Smooth muscle cell (in vitro differentiated cells): ENCODE data around the gene KIF16B. TPM values are rescaled to one million over a fixed set of nuclear protein-coding genes. Genes with fewer than 3 reads are reported as not detected.
"Not testable (repeated sequence)": the region's sequence is repeated elsewhere in the genome, so short reads cannot be mapped to it uniquely, and the experiment has no call there.

Experiments used
- DNase-seq: peaks from one replicate; lab custom pipeline; 2025; ENCODE audit not compliant: unreplicated experiment; lab: John Stamatoyannopoulos, UW
- H2AFZ ChIP-seq: fragments of 200-600 bp; sonication (generic); 2 replicates; pipeline ENCODE4 v1.6.0; 2016; ENCODE audit warnings: antibody characterized with exemption, low read depth, mild to moderate bottlenecking
- H3F3A ChIP-seq: fragments of 200-600 bp; sonication (generic); 2 replicates; pipeline ENCODE4 v1.6.0; 2017; ENCODE audit warnings: antibody characterized with exemption, low read depth
- H3K27ac ChIP-seq: fragments of 200-600 bp; sonication (generic); 2 replicates; pipeline ENCODE4 v1.5.1; 2016; ENCODE audit warnings: low read depth, mild to moderate bottlenecking
- H3K27me3 ChIP-seq: fragments of 200-600 bp; sonication (generic); 2 replicates; pipeline ENCODE4 v1.6.1; 2016; ENCODE audit warnings: low read depth, mild to moderate bottlenecking
- H3K36me3 ChIP-seq: fragments of 200-600 bp; sonication (generic); 2 replicates; pipeline ENCODE4 v1.5.1; 2016; ENCODE audit warnings: low read depth
- H3K4me1 ChIP-seq: fragments of 200-600 bp; sonication (generic); 2 replicates; pipeline ENCODE4 v1.5.1; 2016; ENCODE audit warnings: low read depth
- H3K4me2 ChIP-seq: fragments of 200-600 bp; sonication (generic); 2 replicates; pipeline ENCODE4 v1.6.0; 2016; ENCODE audit warnings: mild to moderate bottlenecking
- H3K4me3 ChIP-seq: fragments of 200-600 bp; sonication (generic); 2 replicates; pipeline ENCODE4 v1.5.1; 2016; ENCODE audit warnings: mild to moderate bottlenecking
- H3K79me2 ChIP-seq: fragments of 200-600 bp; sonication (generic); 2 replicates; pipeline ENCODE4 v1.6.0; 2016; ENCODE audit warnings: low read depth, mild to moderate bottlenecking
- H3K9ac ChIP-seq: fragments of 200-600 bp; sonication (generic); 2 replicates; pipeline ENCODE4 v1.6.0; 2016; ENCODE audit warnings: low read depth
- H3K9me3 ChIP-seq: fragments of 200-600 bp; sonication (generic); replicated peaks from 2 replicates; pipeline ENCODE4 v1.5.1; 2016; ENCODE audit warnings: low read depth
- H4K20me1 ChIP-seq: fragments of 200-600 bp; sonication (generic); 2 replicates; pipeline ENCODE4 v1.6.0; 2016; ENCODE audit warnings: low read depth
- CTCF ChIP-seq: fragments of 200-600 bp; sonication (generic); IDR thresholded peaks from 2 replicates; pipeline ENCODE4 v1.5.1; 2017; ENCODE audit warnings: borderline replicate concordance, mild to moderate bottlenecking, antibody characterized with exemption; ENCODE audit not compliant: insufficient read depth, poor library complexity, severe bottlenecking
- WGBS: methylation state at CpG from one replicate; pipeline ENCODE4 v1.1.7; 2016; ENCODE audit warnings: low lambda C conversion rate; 5-methylcytosine and 5-hydroxymethylcytosine counted together
- polyA plus RNA-seq: library from polyadenylated mRNA; unstranded; fragments of >200 nt; fragmentation: Nextera tagmentation; extraction: Ambion mirVana; gene quantifications from 2 replicates; pipeline ENCODE4 v1.2.1, GENCODE V29; 2016
- total RNA-seq: library from RNA; depleted of rRNA; stranded (reverse); fragments of >200 nt; gene quantifications from 2 replicates; pipeline ENCODE4 v1.2.3, GENCODE V29; 2014

The KIF16B gene
- total and polyA plus RNA-seq, 2 experiments from 2014 or later = 3.6 to 12.9 TPM

GRCh38 chr20:16440686-16441085 is 132.6 kb downstream of the KIF16B start:
- H3K36me3 ChIP-seq = no peaks in the 10 kb centered on the region
- WGBS = 87% methylated on average over 4 of the region's 4 CpGs

GRCh38 chr20:16439540-16439939 is 133.7 kb downstream of the KIF16B start:
- not testable (repeated sequence) for H3K9ac ChIP-seq, H3F3A ChIP-seq

More at GRCh38 chr20:16440686-16441085, 132.6 kb downstream of the KIF16B start:
- Histone ChIP-seq H3K27ac (no peak overlapping the region), H3K27me3 (no peaks in the 10 kb centered on the region), H3K4me3 (no peak overlapping the region), H2AFZ (no peak overlapping the region), H3K4me2 (no peak overlapping the region), H3K9ac (no peak overlapping the region), H4K20me1 (no peaks in the 10 kb centered on the region), H3K9me3 (no peaks in the 10 kb centered on the region), H3K79me2 (no peaks in the 10 kb centered on the region), H3F3A (no peaks in the 10 kb centered on the region), H3K4me1 (no peaks in the 10 kb centered on the region)
- TF ChIP-seq CTCF = no peak
- DNase-seq = no peak

GRCh38 chr20:16438100-16438499 is 135.1 kb downstream of the KIF16B start:
- no peaks in the 10 kb centered on the region for H3K79me2 ChIP-seq
- H3K27ac ChIP-seq = no peak overlapping the region
- H2AFZ ChIP-seq = no peak overlapping the region
- no peaks in the 10 kb centered on the region for H3F3A ChIP-seq
- no peaks in the 10 kb centered on the region for H3K27me3 ChIP-seq
- no peaks in the 10 kb centered on the region for H3K36me3 ChIP-seq
- no peak overlapping the region for H3K4me2 ChIP-seq
- no peaks in the 10 kb centered on the region for H3K9me3 ChIP-seq
- TF ChIP-seq CTCF = no peak
- no peak overlapping the region for H3K4me3 ChIP-seq
- no peak for DNase-seq
- no peaks in the 10 kb centered on the region for H4K20me1 ChIP-seq
- WGBS = 99% methylated on average over 3 of the region's 3 CpGs
- H3K4me1 ChIP-seq = no peaks in the 10 kb centered on the region
- no peak overlapping the region for H3K9ac ChIP-seq

More at GRCh38 chr20:16439540-16439939, 133.7 kb downstream of the KIF16B start:
- H3K9me3 ChIP-seq, H3K27me3 ChIP-seq, DNase-seq, H3K36me3 ChIP-seq, H3K79me2 ChIP-seq, H2AFZ ChIP-seq, H3K27ac ChIP-seq, H3K4me1 ChIP-seq, H4K20me1 ChIP-seq, H3K4me2 ChIP-seq, H3K4me3 ChIP-seq: not testable (repeated sequence)
- WGBS = 94% methylated on average over 5 of the region's 5 CpGs

GRCh38 chr20:16437387-16437996 is 135.8 kb downstream of the KIF16B start:
- H4K20me1 ChIP-seq = no peaks in the 10 kb centered on the region
- no peak overlapping the region for H3K9ac ChIP-seq
- no peak for TF ChIP-seq CTCF
- no peak overlapping the region for H3K4me3 ChIP-seq
- no peak overlapping the region for H3K27ac ChIP-seq
- H3K4me1 ChIP-seq = no peaks in the 10 kb centered on the region
- no peak overlapping the region for H2AFZ ChIP-seq
- no peaks in the 10 kb centered on the region for H3K36me3 ChIP-seq
- no peak for DNase-seq
- H3K4me2 ChIP-seq = no peak overlapping the region
- H3K79me2 ChIP-seq = no peaks in the 10 kb centered on the region
- no peaks in the 10 kb centered on the region for H3F3A ChIP-seq
- no peaks in the 10 kb centered on the region for H3K9me3 ChIP-seq
- 95% methylated on average over 7 of the region's 7 CpGs for WGBS
- H3K27me3 ChIP-seq = no peaks in the 10 kb centered on the region
